Measurements from ENCODE around the gene CENPB.
"Not testable (repeated sequence)": the region's sequence is repeated elsewhere in the genome, so short reads cannot be mapped to it uniquely, and the experiment has no call there.

CENPB gene

GRCh38 chr20:3811467-3812258 is 25.1 kb upstream of the CENPB start:
- no peak for DNase-seq

GRCh38 chr20:3808544-3808943 is 22.0 kb upstream of the CENPB start:
- no peak for DNase-seq

GRCh38 chr20:3804781-3805180 is 18.2 kb upstream of the CENPB start:
- no peak for DNase-seq

GRCh38 chr20:3804254-3804751 is 17.8 kb upstream of the CENPB start:
- no peak for DNase-seq

- DNase-seq = no peak
Observed at GRCh38 chr20:3803854-3804253, 17.3 kb upstream of the CENPB start.

- no peak for DNase-seq
Observed at GRCh38 chr20:3803289-3803688, 16.7 kb upstream of the CENPB start.

GRCh38 chr20:3802524-3803239 is 16.1 kb upstream of the CENPB start:
- DNase-seq = no peak

- no peak for DNase-seq
Observed at GRCh38 chr20:3801846-3802245, 15.3 kb upstream of the CENPB start.

GRCh38 chr20:3801299-3801698 is 14.8 kb upstream of the CENPB start:
- DNase-seq = no peak

GRCh38 chr20:3800878-3801260 is 14.3 kb upstream of the CENPB start:
- no peak for DNase-seq

- DNase-seq = no peak
Observed at GRCh38 chr20:3800256-3800877, 13.8 kb upstream of the CENPB start.

GRCh38 chr20:3798908-3799248 is 12.3 kb upstream of the CENPB start:
- no peak for DNase-seq

- DNase-seq = no peak
Observed at GRCh38 chr20:3798373-3798768, 11.8 kb upstream of the CENPB start.

- no peak for DNase-seq
Observed at GRCh38 chr20:3797592-3798372, 11.2 kb upstream of the CENPB start.

GRCh38 chr20:3797226-3797545 is 10.6 kb upstream of the CENPB start:
- DNase-seq = no peak

- no peak for DNase-seq
Observed at GRCh38 chr20:3796477-3797225, 10.1 kb upstream of the CENPB start.

- peak; percentile 92 for DNase-seq
Observed at GRCh38 chr20:3795511-3796468, 9.2 kb upstream of the CENPB start, which contains the start of gene CDC25B. Gene CDC25B (plus strand): TSS chr20:3796310. CDS start chr20:3796532, 222 bp downstream.

GRCh38 chr20:3794701-3795420 is 8.3 kb upstream of the CENPB start:
- DNase-seq = no peak

GRCh38 chr20:3794168-3794567 is 7.6 kb upstream of the CENPB start:
- not testable (repeated sequence) for DNase-seq

GRCh38 chr20:3789201-3789600 is 2.7 kb upstream of the CENPB start:
- DNase-seq = not testable (repeated sequence)

Measured in NCI-H187 treated with DMSO at 0.1 percent for 48 hours (cell line).